Measurements from ENCODE around the gene CAV2.
A peak's percentile ranks its signal among the peaks of the same experiment; 100 is the strongest.

CAV2 gene

GRCh38 chr7:116522247-116522646, 22.7 kb downstream of the CAV2 start:
- peak; percentile 61 for DNase-seq (ENCODE audit: low spot score)
- FAIRE-seq = no peak

- FAIRE-seq (no peak), DNase-seq (ENCODE audit: low spot score) (no peak)
Observed at GRCh38 chr7:116524221-116524608, 24.7 kb downstream of the CAV2 start.

GRCh38 chr7:116524609-116525297, 25.2 kb downstream of the CAV2 start, which contains the start of gene CAV1:
TSS of gene CAV1 (plus strand) at chr7:116525036. CDS start at chr7:116525063, 27 bp downstream.
- DNase-seq (ENCODE audit: low spot score) (peak; percentile 78), FAIRE-seq (no peak)

GRCh38 chr7:116525298-116525912, 25.9 kb downstream of the CAV2 start:
- DNase-seq (ENCODE audit: low spot score) (peak; percentile 17), FAIRE-seq (no peak)

DNA sequence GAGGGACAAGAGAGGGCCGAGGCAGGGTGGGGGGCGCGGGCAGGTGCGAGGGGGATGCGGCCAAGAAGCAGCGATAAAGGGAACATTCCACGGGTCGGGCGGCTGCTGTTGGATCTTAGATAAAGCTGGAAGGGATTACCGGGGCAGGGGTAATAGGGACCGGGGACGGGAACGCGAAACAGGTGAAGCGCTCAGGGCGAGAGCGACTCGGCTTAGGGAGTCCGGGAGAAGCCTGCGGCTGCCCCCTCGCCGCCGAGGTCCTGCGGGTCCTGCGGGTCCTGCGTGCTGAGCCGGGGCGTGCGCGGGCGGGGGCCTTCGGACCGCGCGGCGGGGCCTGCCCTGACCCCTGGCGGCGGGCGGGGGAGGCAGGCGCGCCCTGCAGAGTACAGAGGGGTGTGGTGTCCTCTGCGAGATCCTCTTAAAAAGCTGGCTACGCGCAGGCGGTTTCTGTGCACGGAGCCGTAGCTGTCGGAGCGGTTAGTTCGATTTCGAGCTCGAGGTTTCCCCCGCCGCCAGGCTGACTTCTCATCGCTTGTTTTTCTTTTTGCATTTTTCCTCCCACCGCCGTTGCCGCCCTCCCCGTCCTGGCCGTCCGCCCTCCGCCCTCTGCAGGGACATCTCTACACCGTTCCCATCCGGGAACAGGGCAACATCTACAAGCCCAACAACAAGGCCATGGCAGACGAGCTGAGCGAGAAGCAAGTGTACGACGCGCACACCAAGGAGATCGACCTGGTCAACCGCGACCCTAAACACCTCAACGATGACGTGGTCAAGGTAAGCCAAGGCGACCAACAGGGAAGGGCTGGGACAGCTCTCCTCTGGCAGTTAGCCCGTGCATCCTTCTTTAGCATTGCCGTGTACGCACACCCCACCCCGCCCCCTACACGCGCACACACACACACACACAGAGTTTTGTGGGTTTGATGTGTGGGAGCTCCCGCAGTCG, 26.6 kb downstream of the CAV2 start:
- FAIRE-seq (no peak), DNase-seq (ENCODE audit: low spot score) (peak; percentile 80)

- DNase-seq (ENCODE audit: low spot score) (no peak), FAIRE-seq (no peak)
Observed at GRCh38 chr7:116526897-116527296, 27.4 kb downstream of the CAV2 start.

DNA sequence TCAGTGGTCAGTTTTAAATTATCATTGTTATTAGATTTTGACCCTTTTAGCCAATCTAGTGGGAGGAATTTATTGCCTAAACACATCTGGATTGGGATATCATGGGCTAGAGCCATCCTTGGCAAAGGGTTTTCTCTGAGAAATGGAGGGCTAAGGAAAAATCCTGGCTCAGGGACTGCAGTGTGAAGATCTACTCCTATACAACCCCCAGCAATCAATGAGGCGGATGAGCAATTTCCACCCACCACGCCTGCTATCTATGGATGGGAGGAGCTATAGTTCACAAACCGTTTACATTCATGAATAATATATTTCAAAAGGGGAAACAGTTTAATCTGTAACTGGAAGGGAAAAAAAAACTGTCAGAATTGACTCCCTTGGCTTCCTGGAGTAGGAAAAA, 28.0 kb downstream of the CAV2 start:
- FAIRE-seq = no peak
- DNase-seq (ENCODE audit: low spot score) = no peak

DNA sequence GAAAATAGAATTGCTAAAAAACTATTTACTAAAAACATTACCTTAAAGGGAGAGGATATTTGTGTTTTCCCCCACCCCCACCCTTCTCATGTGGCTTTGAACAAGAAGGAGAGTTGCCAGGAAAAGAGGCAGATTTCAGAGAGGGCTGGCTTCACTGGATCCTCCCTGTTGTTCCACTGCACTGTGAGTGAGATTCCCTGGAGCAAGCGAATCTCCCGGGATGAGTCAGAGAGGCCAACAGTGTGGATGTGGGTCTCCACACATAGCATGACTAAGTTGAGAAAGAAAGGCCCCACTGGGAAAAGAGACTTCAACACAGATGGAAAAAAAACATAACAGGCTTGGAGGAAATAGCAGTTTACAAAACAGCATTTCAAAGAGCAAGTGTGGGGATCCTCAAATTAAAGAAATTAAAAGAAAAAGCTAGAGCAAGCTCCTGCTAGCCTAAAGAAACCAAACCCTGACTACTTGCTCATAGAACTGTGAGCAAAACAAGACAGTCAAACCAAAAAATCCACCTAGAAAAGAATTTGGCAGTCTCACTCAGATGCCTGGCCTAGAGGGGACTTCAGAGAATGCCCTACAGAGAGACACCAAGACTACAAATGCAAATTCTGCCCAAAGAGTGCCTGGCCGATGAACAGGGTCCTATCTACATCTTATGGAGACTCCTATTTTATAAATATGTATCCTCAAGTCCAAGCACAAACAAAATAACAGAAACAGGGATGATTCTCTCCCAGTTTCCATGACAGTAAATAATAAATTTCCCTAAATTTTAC, 28.7 kb downstream of the CAV2 start:
- DNase-seq (ENCODE audit: low spot score) (peak; percentile 57), FAIRE-seq (no peak)

- FAIRE-seq (no peak), DNase-seq (ENCODE audit: low spot score) (no peak)
Observed at GRCh38 chr7:116529250-116529649, 29.7 kb downstream of the CAV2 start.

- no peak for DNase-seq (ENCODE audit: low spot score)
- FAIRE-seq = no peak
Observed at GRCh38 chr7:116530107-116530820, 30.7 kb downstream of the CAV2 start.

- FAIRE-seq (no peak), DNase-seq (ENCODE audit: low spot score) (no peak)
Observed at GRCh38 chr7:116532102-116532688, 32.7 kb downstream of the CAV2 start.

DNA sequence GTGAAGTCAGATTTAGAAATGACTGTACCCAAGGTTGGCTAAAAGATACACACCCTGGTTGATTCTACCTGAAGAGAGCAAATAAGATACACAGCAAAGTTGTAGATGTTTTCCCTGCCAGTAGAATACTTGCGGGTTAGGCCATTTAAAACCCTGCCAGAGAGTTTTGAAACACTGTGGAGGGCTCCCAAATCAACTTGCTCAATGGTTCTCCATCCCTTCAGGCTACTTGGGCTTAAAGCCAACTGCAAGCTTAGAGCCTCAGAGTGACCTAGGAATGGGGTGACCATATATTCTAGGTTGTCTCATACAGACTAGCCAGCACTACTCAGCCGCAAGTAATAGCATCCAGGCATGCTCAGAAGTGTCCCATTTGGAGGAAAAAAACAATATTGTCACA, 35.3 kb downstream of the CAV2 start:
- FAIRE-seq (no peak), DNase-seq (ENCODE audit: low spot score) (no peak)

DNA sequence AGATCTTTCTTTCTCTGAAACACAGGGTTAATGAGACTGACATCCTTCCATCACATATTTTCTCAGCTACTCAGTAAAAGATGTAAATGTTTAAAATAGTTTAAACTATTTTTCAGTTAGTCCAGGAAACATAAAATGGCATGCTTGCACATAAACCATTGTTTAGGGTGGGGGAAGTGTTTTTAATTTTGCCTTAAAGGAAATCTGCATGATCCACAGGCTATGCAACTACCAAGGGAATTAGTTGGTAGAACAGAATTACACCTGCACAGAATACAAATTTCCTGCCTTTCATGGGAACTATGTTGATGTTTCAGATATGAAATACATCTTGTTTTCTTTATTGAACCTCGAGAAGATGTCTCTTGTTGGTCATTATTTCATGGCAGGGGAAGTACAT, 35.9 kb downstream of the CAV2 start:
- FAIRE-seq (no peak), DNase-seq (ENCODE audit: low spot score) (no peak)

- DNase-seq (ENCODE audit: low spot score) = no peak
- FAIRE-seq = no peak
Observed at GRCh38 chr7:116538138-116538537, 38.6 kb downstream of the CAV2 start.

- FAIRE-seq (no peak), DNase-seq (ENCODE audit: low spot score) (no peak)
Observed at GRCh38 chr7:116539879-116540278, 40.3 kb downstream of the CAV2 start.

GRCh38 chr7:116540743-116541142, 41.2 kb downstream of the CAV2 start:
- DNase-seq (ENCODE audit: low spot score) (no peak), FAIRE-seq (no peak)

DNA sequence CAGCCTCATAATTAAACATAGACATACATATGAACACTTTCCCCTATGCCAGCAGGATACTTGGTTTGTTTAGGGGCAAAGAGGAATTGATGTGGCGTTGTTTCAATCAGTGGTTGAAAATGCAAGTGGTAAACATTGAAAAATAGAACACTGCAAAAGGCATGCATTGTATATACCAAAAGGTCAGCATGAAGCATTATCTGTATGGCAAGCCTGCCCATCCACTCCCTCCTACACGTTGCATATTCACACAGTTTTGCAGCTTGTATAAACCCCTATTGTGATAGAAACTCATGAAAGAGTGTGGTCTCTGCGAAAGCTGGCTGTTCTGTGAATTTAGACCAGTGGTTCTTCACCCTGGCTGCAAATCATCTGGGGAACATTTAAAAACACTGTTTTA, 42.4 kb downstream of the CAV2 start:
- FAIRE-seq = no peak
- DNase-seq (ENCODE audit: low spot score) = no peak

DNA sequence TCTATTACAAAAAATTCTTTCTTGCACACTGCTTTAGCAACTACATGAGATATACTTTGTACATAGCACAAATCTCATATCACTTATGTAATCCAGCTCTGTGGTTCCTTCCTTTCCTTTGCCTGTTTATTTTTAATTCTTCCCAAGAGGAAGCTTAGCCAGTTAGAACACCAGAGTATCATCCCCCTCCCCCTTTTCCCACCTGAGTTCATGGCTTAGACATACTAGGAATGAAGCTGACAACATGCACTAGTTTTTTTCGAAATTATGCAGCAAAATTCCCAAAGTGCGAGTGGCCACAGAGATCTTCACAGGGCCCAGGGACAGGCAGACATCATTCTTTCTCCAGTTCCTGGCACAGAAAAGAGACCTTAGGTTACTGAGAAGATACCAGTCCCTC, 43.1 kb downstream of the CAV2 start:
- DNase-seq (ENCODE audit: low spot score) = no peak
- no peak for FAIRE-seq

- DNase-seq (ENCODE audit: low spot score) (no peak), FAIRE-seq (no peak)
Observed at GRCh38 chr7:116543664-116544063, 44.1 kb downstream of the CAV2 start.

- DNase-seq (ENCODE audit: low spot score) = no peak
- no peak for FAIRE-seq
Observed at GRCh38 chr7:116544487-116544886, 44.9 kb downstream of the CAV2 start.
